Activated CD4-positive, alpha-beta T cell treated with anti-CD3 and anti-CD28 coated beads for 4 hours (primary cell): Measurements from ENCODE around the gene TRPC3.
"Not testable (repeated sequence)": the region's sequence is repeated elsewhere in the genome, so short reads cannot be mapped to it uniquely, and the experiment has no call there.

Source experiments
- DNase-seq, 2 donors: peaks; one replicate each; pipeline ENCODE4 v3.0.0-alpha.2; 2020

TRPC3 gene

DNA sequence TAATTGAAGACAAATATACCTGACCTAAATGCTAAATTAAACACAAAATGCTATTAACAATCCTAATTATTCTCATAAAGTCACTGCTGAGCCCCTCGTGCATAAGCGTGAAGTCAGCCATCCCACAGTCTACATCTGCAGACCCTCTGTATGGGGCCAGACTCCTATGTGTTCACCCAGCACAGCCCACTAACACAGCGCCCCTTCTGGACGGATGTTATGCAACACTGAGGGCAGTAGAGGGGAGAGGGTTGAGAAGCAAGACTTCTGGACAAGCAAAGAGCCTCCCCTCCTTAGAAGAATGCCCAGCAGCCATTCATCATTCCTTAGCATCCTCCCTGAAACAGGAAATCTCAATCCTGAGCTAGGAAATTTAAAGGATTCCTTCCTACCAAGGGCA is 7.9 kb downstream of the TRPC3 start:
- DNase-seq: no peak

- DNase-seq: no peak
These were observed 12.2 kb downstream of the TRPC3 start for GRCh38 chr4:121939690-121940089.

GRCh38 chr4:121938282-121939092 is 13.4 kb downstream of the TRPC3 start:
- DNase-seq: no peak

- no peak for DNase-seq
These were observed 15.8 kb downstream of the TRPC3 start for GRCh38 chr4:121936101-121936500.

DNA sequence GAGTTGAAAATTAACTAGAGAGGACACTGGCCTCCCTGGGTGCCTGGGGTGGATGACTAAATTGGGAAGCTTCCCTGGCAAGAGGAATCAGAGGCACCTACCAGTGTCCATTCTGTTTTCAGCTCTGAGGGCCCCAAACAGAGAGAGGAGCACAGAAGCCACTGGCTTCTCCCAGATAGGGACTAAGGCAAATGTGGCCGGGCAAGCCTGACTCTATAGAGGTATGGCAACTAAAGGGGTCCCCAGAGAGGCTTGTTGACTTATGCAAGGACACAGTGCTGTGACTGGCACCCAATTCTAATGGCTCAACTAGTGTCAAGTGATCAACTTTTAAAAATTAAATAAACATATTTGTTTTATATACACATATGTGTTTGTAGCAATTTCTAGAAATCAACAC is 17.2 kb downstream of the TRPC3 start:
- no peak for DNase-seq

DNA sequence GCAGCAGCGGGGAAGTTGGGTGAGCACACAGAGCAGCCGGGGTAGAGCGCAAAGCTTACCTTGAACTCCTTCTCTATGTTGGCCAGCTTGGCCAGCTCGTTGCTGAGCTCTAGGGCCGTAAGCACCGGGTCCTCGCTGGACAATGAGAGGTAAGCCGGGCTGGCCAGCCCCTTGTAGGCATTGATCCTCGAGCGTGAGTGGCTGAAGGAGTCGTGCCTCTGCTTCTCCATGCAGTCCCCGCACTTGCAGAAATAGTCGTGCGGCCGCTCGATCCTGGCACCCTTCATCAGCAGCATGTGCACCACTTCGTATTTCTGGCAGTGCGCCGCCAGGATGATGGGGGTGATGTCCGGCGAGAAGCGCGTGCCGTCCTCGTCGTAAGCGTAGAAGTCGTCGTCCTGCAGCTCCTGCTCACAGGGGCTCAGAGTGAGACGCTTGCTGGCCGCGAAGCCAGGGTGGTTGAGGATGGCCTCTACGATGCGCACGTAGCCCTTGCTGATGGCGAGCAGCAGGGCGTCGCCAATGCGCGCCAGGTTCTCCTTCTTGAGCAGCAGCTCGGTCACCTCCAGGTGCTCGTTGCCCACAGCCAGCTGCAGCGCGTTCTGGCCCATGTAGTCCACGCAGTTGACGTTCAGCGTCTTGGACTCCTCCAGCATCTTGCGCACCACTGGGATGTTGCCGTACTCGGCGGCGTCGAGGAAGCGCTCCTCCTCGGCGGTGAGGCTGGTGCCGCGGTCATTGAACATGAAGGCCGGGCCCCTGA is 19.5 kb downstream of the TRPC3 start:
- DNase-seq: no peak

DNA sequence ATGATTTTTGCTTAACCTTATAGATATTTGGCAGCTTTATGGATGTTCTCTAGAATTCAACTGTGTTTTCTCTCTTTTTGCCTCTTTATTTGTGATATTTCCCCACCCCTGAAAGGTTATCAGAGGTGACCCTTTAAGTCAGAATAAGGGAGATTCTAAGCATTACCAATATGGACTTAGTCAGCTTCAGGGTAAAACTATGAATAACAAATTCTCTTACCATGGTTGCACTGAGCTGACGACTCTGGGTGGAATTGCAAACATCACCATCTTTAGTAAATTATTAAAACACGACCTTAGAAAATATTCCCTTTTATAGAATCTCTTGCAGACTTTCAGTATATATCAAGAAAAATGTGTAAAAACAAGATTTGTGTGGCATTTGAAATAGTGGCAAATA is 21.6 kb downstream of the TRPC3 start:
- no peak for DNase-seq

GRCh38 chr4:121927948-121928347 is 23.9 kb downstream of the TRPC3 start:
- DNase-seq: no peak

DNA sequence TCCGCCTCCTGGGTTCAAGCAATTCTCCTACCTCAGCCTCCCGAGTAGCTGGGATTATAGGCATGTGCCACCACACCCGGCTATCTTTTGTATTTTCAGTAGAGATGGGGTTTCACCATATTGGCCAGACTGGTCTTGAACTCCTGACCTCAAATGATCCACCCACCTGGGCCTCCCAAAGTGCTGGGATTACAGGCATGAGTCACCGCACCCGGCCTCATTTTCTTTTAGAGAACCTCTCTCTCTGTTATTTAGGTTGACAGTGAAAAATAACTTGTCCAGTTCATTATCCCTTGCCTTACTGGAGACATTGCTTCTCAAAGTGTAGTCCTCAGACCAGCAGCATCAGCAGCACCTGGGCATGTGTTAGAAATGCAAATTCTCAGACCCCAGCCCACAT is 25.4 kb downstream of the TRPC3 start:
- not testable (repeated sequence) for DNase-seq

DNA sequence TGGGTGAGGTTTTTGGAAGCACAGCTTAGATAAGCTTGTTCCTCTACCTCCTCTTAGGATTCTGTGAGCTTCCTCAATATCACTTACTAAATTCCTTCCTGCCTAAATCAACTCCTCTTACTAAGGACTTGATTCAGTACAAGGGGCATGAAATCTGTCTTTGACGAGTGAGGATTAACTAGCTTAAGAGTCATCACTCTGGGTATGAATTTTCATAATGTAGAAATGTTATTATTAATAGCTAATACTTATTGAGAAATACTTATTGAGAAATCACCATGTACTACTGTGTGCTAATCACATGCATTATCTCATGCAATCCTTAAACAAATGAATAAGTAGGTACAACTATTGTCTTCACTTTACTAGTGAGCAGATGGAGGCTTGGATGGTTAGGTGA is 28.6 kb downstream of the TRPC3 start:
- DNase-seq: no peak

GRCh38 chr4:121913667-121914066 is 38.2 kb downstream of the TRPC3 start:
- DNase-seq: no peak

GRCh38 chr4:121908346-121908745 is 43.5 kb downstream of the TRPC3 start:
- DNase-seq: no peak

GRCh38 chr4:121900132-121900983 is 51.5 kb downstream of the TRPC3 start:
- peak; percentile 34 to 56 for DNase-seq

- DNase-seq: peak; percentile 5 to 16
These were observed 53.7 kb downstream of the TRPC3 start for GRCh38 chr4:121898150-121898549.

- DNase-seq: no peak
These were observed 63.7 kb downstream of the TRPC3 start for GRCh38 chr4:121888134-121888533.

- no peak for DNase-seq
These were observed 66.7 kb downstream of the TRPC3 start for GRCh38 chr4:121885115-121885514.

- no peak for DNase-seq
These were observed 70.7 kb downstream of the TRPC3 start for GRCh38 chr4:121881158-121881557.

DNA sequence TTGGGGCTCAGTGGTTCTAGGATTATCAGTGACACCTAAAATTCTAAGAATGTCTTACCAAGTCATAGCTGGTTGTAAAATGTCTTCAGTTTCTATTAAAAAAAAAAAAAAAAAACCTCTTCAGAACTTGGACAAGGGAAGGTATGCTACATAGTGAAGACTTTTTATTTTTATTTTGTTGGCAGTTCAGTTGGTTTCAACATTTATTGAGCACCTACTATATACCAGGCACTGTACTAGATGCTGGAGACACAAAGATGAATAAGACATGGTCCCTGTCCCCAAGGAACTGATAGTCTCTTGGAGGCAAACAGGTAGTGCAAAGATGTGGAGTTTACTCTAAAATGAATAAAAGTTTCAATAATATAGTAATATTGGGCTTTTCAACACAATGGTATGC is 72.7 kb downstream of the TRPC3 start:
- no peak for DNase-seq

- no peak for DNase-seq
These were observed 74.7 kb downstream of the TRPC3 start for GRCh38 chr4:121877041-121877773.

- DNase-seq: no peak
These were observed 75.8 kb downstream of the TRPC3 start for GRCh38 chr4:121876070-121876469.

GRCh38 chr4:121875652-121876051 is 76.2 kb downstream of the TRPC3 start:
- no peak for DNase-seq

DNA sequence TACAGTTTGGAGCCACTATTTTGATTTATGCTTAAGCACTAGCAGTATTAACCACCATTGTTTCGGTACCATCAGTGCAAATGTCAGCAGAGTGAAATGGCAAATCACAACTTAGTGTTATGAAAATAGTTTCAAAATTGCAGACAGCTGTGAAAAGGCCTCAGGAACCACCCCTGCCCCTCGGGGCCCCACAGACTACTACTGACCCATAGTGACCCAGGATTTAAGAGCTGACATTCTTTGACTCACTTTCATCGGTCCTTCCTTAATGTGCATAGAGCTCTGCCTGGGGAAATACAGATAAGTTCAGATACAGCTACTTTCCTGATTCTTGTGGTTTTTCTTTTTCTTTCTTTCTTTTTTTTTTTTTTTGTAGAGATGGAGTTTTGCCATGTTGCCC is 78.3 kb downstream of the TRPC3 start:
- no peak for DNase-seq
